Measurements from ENCODE around the gene NUCB1.

Gene NUCB1

DNA sequence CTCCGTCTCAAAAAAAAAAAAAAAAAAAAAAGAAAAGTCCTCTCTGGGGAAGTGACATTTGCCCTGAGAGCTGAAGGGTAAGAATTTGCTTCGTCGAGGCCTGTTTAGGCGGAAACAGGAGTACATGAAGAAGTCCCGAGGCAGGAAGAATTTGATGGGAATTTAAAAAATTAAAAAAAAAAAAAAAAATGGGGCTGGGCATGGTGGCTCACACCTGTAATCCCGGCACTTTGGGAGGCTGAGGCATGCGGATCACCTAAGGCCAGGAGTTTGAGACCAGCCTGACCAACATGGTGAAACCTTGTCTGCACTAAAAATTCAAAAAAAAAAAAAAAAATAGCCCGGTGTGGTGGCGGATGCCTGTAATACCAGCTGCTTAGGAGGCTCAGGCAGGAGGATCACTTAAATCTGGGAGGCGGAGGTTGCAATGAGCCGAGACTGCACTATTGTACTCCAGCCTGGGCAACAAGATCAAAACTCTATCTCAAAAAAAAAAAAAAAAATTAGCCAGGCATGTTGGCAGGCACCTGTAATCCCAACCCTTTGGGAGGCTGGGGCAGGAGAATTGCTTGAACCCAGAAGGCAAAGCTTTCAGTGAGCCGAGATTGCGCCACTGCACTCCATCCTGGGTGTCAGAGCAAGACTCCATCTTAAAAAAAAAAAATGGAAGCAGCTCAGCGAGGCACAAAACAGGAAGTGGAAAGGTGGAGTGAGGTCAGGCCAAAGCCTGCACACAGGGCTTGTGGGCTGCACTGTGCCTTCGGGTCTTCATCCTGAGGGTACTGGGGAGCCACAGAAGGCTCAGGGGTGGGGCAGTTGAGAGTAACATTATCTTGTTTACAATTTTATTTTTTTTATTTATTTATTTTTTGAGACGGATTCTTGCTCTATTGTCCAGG is 59.5 kb downstream of the NUCB1 start:
- H3F3A ChIP-seq (ENCODE audit: low read depth), result no peaks in the 10 kb centered on the region

DNA sequence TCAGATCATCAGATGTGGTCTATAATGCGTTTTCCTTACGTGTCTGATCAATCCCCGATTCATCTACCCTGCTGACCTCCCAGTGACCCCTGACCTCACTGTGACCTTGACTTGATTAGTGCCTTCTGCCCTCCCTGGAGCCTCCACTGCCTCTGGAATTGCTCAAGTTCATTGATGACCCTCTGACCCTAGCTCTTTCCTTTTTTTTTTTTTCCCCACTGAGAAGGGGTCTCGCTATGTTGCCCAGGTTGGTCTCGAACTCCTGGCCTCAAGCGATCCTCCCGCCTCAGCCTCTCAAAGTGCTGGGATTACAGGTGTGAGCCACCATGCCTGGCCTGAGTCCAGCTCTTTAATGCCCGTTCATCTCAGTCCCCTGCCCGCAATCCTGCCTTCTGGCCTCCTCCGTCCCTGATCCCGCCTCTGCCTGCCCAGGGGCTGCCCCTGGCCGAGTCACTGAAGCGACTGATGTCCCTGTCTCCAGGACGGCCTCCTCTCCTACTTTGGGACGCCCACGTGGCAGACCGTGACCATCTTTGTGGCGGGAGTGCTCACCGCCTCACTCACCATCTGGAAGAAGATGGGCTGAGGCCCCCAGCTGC is 61.0 kb downstream of the NUCB1 start:
- Histone ChIP-seq H3K27me3 (ENCODE audit: insufficient read depth, low read length, poor library complexity, severe bottlenecking) (no peaks in the 10 kb centered on the region), H3K4me1 (ENCODE audit: insufficient read depth, low read length, poor library complexity, severe bottlenecking) (peaks cover 27% of the 10 kb centered on the region), H3K9me2 (replicated peaks; ENCODE audit: low read depth, low read length) (no peaks in the 10 kb centered on the region), H3K9me3 (ENCODE audit: insufficient read depth, low read depth, low read length) (no peaks in the 10 kb centered on the region), H3K9ac (ENCODE audit: low read depth, low read length, poor library complexity, severe bottlenecking) (no peak overlapping the region), H3K4me3 (ENCODE audit: low read length, poor library complexity, severe bottlenecking) (no peak overlapping the region), H3F3A (ENCODE audit: low read depth) (no peaks in the 10 kb centered on the region), H4K20me1 (ENCODE audit: insufficient read depth, low read length, poor library complexity, severe bottlenecking) (peaks cover 3% of the 10 kb centered on the region), H3K79me2 (ENCODE audit: insufficient read depth, low read length) (peaks cover 27% of the 10 kb centered on the region), H3K4me2 (ENCODE audit: low read depth, low read length, poor library complexity, severe bottlenecking) (no peak overlapping the region), H3K36me3 (ENCODE audit: insufficient read depth, low read length) (no peaks in the 10 kb centered on the region), H2AFZ (ENCODE audit: low read length) (no peak overlapping the region)
- TF ChIP-seq, protein P1, sequence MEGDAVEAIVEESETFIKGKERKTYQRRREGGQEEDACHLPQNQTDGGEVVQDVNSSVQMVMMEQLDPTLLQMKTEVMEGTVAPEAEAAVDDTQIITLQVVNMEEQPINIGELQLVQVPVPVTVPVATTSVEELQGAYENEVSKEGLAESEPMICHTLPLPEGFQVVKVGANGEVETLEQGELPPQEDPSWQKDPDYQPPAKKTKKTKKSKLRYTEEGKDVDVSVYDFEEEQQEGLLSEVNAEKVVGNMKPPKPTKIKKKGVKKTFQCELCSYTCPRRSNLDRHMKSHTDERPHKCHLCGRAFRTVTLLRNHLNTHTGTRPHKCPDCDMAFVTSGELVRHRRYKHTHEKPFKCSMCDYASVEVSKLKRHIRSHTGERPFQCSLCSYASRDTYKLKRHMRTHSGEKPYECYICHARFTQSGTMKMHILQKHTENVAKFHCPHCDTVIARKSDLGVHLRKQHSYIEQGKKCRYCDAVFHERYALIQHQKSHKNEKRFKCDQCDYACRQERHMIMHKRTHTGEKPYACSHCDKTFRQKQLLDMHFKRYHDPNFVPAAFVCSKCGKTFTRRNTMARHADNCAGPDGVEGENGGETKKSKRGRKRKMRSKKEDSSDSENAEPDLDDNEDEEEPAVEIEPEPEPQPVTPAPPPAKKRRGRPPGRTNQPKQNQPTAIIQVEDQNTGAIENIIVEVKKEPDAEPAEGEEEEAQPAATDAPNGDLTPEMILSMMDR (conservative IDR thresholded peaks at IDR 0.05; ENCODE audit: low read length), result no peak
- no peak for TF ChIP-seq EZH2phosphoT487 (IDR thresholded peaks at IDR 0.05; ENCODE audit: borderline replicate concordance)

More for the DNA sequence above, 59.5 kb downstream of the NUCB1 start:
- Histone ChIP-seq H3K4me1 (ENCODE audit: insufficient read depth, low read length, poor library complexity, severe bottlenecking) (peaks cover 32% of the 10 kb centered on the region), H3K9ac (ENCODE audit: low read depth, low read length, poor library complexity, severe bottlenecking) (no peak overlapping the region), H3K9me3 (ENCODE audit: insufficient read depth, low read depth, low read length) (no peaks in the 10 kb centered on the region), H3K79me2 (ENCODE audit: insufficient read depth, low read length) (peaks cover 32% of the 10 kb centered on the region), H3K27me3 (ENCODE audit: insufficient read depth, low read length, poor library complexity, severe bottlenecking) (no peaks in the 10 kb centered on the region), H4K20me1 (ENCODE audit: insufficient read depth, low read length, poor library complexity, severe bottlenecking) (no peaks in the 10 kb centered on the region), H3K4me2 (ENCODE audit: low read depth, low read length, poor library complexity, severe bottlenecking) (no peak overlapping the region), H3K36me3 (ENCODE audit: insufficient read depth, low read length) (no peaks in the 10 kb centered on the region), H3K9me2 (replicated peaks; ENCODE audit: low read depth, low read length) (no peaks in the 10 kb centered on the region), H2AFZ (ENCODE audit: low read length) (no peak overlapping the region), H3K4me3 (ENCODE audit: low read length, poor library complexity, severe bottlenecking) (no peak overlapping the region)
- TF ChIP-seq EZH2phosphoT487 (IDR thresholded peaks at IDR 0.05; ENCODE audit: borderline replicate concordance), result no peak
- TF ChIP-seq, protein P1 (conservative IDR thresholded peaks at IDR 0.05; ENCODE audit: low read length), result no peak

DNA sequence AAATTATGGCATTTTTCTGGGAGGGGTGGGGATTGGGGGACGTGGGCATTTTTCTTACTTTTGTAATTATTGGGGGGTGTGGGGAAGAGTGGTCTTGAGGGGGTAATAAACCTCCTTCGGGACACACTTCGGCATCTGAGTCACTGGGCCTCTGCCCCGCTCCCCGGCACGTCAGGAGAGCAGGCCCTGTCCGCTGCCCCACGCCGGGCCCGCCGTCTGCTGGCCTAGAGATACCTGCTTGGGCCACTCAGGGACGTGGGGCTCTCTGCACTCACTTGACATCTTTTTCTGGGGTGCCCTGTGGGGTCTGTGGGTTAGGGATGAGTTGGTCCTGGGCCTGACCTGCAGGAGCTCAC is 61.5 kb downstream of the NUCB1 start:
- Histone ChIP-seq H3K4me1 (ENCODE audit: insufficient read depth, low read length, poor library complexity, severe bottlenecking) (peaks cover 30% of the 10 kb centered on the region), H4K20me1 (ENCODE audit: insufficient read depth, low read length, poor library complexity, severe bottlenecking) (peaks cover 8% of the 10 kb centered on the region), H3K79me2 (ENCODE audit: insufficient read depth, low read length) (peaks cover 29% of the 10 kb centered on the region), H2AFZ (ENCODE audit: low read length) (no peak overlapping the region), H3K9ac (ENCODE audit: low read depth, low read length, poor library complexity, severe bottlenecking) (peak overlapping the region; percentile 84), H3K27me3 (ENCODE audit: insufficient read depth, low read length, poor library complexity, severe bottlenecking) (no peaks in the 10 kb centered on the region), H3K4me3 (ENCODE audit: low read length, poor library complexity, severe bottlenecking) (no peak overlapping the region), H3K4me2 (ENCODE audit: low read depth, low read length, poor library complexity, severe bottlenecking) (no peak overlapping the region), H3K36me3 (ENCODE audit: insufficient read depth, low read length) (no peaks in the 10 kb centered on the region), H3K9me2 (replicated peaks; ENCODE audit: low read depth, low read length) (no peaks in the 10 kb centered on the region), H3F3A (ENCODE audit: low read depth) (no peaks in the 10 kb centered on the region), H3K9me3 (ENCODE audit: insufficient read depth, low read depth, low read length) (no peaks in the 10 kb centered on the region)
- TF ChIP-seq EZH2phosphoT487 (IDR thresholded peaks at IDR 0.05; ENCODE audit: borderline replicate concordance), result no peak
- TF ChIP-seq, protein P1 (conservative IDR thresholded peaks at IDR 0.05; ENCODE audit: low read length), result no peak
